Fibroblast of lung (primary cell): ENCODE data around the gene NHERF1. TPM values are rescaled to one million over a fixed set of nuclear protein-coding genes. Genes with fewer than 3 reads are reported as not detected.

Experiments used
- DNase-seq, 2 donors: peaks; one replicate each; pipeline versions ENCODE4 v3.0.0 to v3.0.0-alpha.2; 2010; ENCODE audit warnings: low read depth in 2 of 2
- H2AFZ ChIP-seq: 2 replicates; pipeline ENCODE4 v1.5.1; 2012; ENCODE audit warnings: low read length, control low read depth, inconsistent platforms
- H3K27ac ChIP-seq: 2 replicates; pipeline ENCODE4 v1.5.1; 2011; ENCODE audit warnings: low read length, control low read depth; ENCODE audit not compliant: insufficient read depth
- H3K27me3 ChIP-seq: 2 replicates; pipeline ENCODE4 v1.5.1; 2011; ENCODE audit warnings: mild to moderate bottlenecking, low read length; ENCODE audit not compliant: control insufficient read depth, insufficient read depth
- H3K36me3 ChIP-seq: 2 replicates; pipeline ENCODE4 v1.5.1; 2011; ENCODE audit warnings: low read length; ENCODE audit not compliant: control insufficient read depth, insufficient read depth
- H3K4me1 ChIP-seq: 2 replicates; pipeline ENCODE4 v1.5.1; 2011; ENCODE audit warnings: low read length; ENCODE audit not compliant: control insufficient read depth, insufficient read depth; ENCODE audit errors: extremely low read depth
- H3K4me2 ChIP-seq: 2 replicates; pipeline ENCODE4 v1.5.1; 2011; ENCODE audit warnings: low read length, control low read depth; ENCODE audit not compliant: insufficient read depth; ENCODE audit errors: extremely low read depth
- H3K4me3 ChIP-seq, 4 experiments: fragments of 200-600 bp in 1 of 4; sonication (generic) in 1 of 4; replicated peaks in 1 of 4; 2 replicates each; pipeline ENCODE4 v1.5.1; 2011 to 2016; ENCODE audit warnings: low read length in 4 of 4, low read depth in 3 of 4, mild to moderate bottlenecking in 3 of 4, control low read depth in 2 of 4, inconsistent platforms in 1 of 4, mixed read lengths in 1 of 4; ENCODE audit not compliant: insufficient read depth in 1 of 4; ENCODE audit errors: control extremely low read depth in 1 of 4
- H3K79me2 ChIP-seq: 2 replicates; pipeline ENCODE4 v1.5.1; 2012; ENCODE audit warnings: mild to moderate bottlenecking, low read length, inconsistent platforms; ENCODE audit not compliant: control insufficient read depth, insufficient read depth
- H3K9ac ChIP-seq: 2 replicates; pipeline ENCODE4 v1.5.1; 2011; ENCODE audit warnings: mild to moderate bottlenecking, low read length, control low read depth; ENCODE audit not compliant: insufficient read depth
- H3K9me3 ChIP-seq: 2 replicates; pipeline ENCODE4 v1.5.1; 2012; ENCODE audit warnings: low read depth, low read length; ENCODE audit not compliant: control insufficient read depth, insufficient read depth
- H4K20me1 ChIP-seq: 2 replicates; pipeline ENCODE4 v1.5.1; 2011; ENCODE audit warnings: low read length; ENCODE audit not compliant: control insufficient read depth, insufficient read depth; ENCODE audit errors: extremely low read depth
- CTCF ChIP-seq, 2 donors: IDR thresholded peaks in 1 of 2; conservative IDR thresholded peaks in 1 of 2; 1 replicate in 1 of 2; 2 replicates in 1 of 2; pipeline ENCODE4 v1.5.1; 2011 to 2012; ENCODE audit warnings: low read length in 2 of 2, control low read depth in 1 of 2, inconsistent platforms in 1 of 2, low read depth in 1 of 2, mild to moderate bottlenecking in 1 of 2
- EZH2 ChIP-seq: IDR thresholded peaks from 2 replicates; pipeline ENCODE4 v1.5.1; 2012; ENCODE audit warnings: low read length, control low read depth, mild to moderate bottlenecking; ENCODE audit errors: missing control alignments
- polyA plus RNA-seq, 2 donors: library from polyadenylated mRNA; depleted of rRNA in 1 of 2; stranded (reverse) in 1 of 2; unstranded in 1 of 2; fragments of >200 nt; gene quantifications; 2 replicates each; pipeline ENCODE4 v1.2.1, GENCODE V29; 2011 to 2012; ENCODE audit warnings: missing spikeins in 1 of 2
- total RNA-seq: library from RNA; depleted of rRNA; stranded (reverse); fragments of >200 nt; gene quantifications from 2 replicates; pipeline ENCODE4 v1.2.1, GENCODE V29; 2014

Gene NHERF1
- total and polyA plus RNA-seq, 2 donors (not counting 1 experiment from before 2014, with no cell fraction given), result 10.2 to 13.9 TPM

DNA sequence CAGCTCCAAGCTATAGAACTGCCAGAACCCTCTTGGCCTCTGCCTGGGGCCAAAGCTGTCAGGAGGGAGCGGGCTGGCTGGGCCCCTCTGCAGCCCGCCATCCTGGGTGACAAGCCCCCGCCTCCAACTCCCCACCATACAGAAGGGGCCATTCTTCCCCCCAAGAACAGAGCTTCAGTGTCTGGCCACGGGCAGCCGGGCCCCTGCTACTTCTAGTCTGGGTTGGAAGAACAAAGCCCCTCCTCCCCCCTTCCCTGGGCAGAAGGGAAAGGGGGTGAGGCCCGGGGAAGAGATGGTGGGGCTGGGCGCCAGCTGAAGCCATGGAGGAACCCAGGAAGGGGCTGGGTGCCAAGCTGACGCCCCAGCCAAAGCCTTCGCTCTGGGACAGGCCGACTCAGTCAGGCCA lies 18.7 kb downstream of the NHERF1 start:
- no peaks in the 10 kb centered on the region for H3K79me2 ChIP-seq

DNA sequence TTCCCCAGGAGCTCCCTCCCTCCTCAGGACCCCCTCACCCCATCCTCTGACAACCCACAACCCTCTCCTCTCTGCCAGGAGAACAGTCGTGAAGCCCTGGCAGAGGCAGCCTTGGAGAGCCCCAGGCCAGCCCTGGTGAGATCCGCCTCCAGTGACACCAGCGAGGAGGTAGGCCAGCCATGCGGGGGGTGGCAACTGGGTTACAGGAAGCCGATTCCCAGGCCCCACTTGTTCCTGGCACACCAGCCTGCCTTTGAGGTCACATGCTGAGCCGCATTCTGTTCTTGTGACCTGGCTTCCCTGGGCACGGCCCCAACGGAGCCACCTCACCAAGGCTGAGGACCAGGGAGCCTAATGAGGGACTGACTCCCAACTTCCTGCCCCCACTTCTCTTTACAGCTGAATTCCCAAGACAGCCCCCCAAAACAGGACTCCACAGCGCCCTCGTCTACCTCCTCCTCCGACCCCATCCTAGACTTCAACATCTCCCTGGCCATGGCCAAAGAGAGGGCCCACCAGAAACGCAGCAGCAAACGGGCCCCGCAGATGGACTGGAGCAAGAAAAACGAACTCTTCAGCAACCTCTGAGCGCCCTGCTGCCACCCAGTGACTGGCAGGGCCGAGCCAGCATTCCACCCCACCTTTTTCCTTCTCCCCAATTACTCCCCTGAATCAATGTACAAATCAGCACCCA lies 19.8 kb downstream of the NHERF1 start:
- Histone ChIP-seq H2AFZ (no peak overlapping the region), H3K9me3 (no peaks in the 10 kb centered on the region), H3K36me3 (peaks cover 20% of the 10 kb centered on the region), H3K4me3 (no peak overlapping the region), H3K79me2 (no peaks in the 10 kb centered on the region), H3K4me2 (peak overlapping the region; percentile 5), H3K4me1 (peaks cover 11% of the 10 kb centered on the region), H4K20me1 (no peaks in the 10 kb centered on the region), H3K27me3 (no peaks in the 10 kb centered on the region), H3K9ac (no peak overlapping the region), H3K27ac (peak overlapping the region; percentile 69)
- TF ChIP-seq EZH2, result no peak
- DNase-seq, result peak; percentile 42 to 71

More for the DNA sequence above, 18.7 kb downstream of the NHERF1 start:
- Histone ChIP-seq H4K20me1 (no peaks in the 10 kb centered on the region), H3K27me3 (no peaks in the 10 kb centered on the region), H2AFZ (no peak overlapping the region), H3K27ac (no peak overlapping the region), H3K4me3 (no peak overlapping the region), H3K4me2 (no peak overlapping the region), H3K9ac (no peak overlapping the region), H3K4me1 (peaks cover 11% of the 10 kb centered on the region), H3K9me3 (no peaks in the 10 kb centered on the region), H3K36me3 (peaks cover 12% of the 10 kb centered on the region)
- no peak for DNase-seq
- TF ChIP-seq CTCF (conservative IDR thresholded peaks at IDR 0.05 in 1 of 2, IDR thresholded peaks at IDR 0.05 in 1 of 2; ENCODE audit: low read depth in 1 of 2, low read length in 2 of 2) (no peak), EZH2 (no peak)

- Histone ChIP-seq H3K4me2 (no peak overlapping the region), H3K79me2 (no peaks in the 10 kb centered on the region), H3K27ac (peak overlapping the region; percentile 27), H3K4me1 (peaks cover 11% of the 10 kb centered on the region), H3K9me3 (no peaks in the 10 kb centered on the region), H3K4me3 (no peak overlapping the region), H2AFZ (no peak overlapping the region), H3K27me3 (no peaks in the 10 kb centered on the region), H3K36me3 (peaks cover 22% of the 10 kb centered on the region), H3K9ac (no peak overlapping the region), H4K20me1 (no peaks in the 10 kb centered on the region)
- TF ChIP-seq EZH2 (no peak), CTCF (conservative IDR thresholded peaks at IDR 0.05 in 1 of 2, IDR thresholded peaks at IDR 0.05 in 1 of 2; ENCODE audit: low read depth in 1 of 2, low read length in 2 of 2) (no peak)
- DNase-seq, result no peak
These were observed 20.3 kb downstream of the NHERF1 start for GRCh38 chr17:74768763-74769114.
